Mesangial cell (primary cell): ENCODE results near the gene MPHOSPH8. TPM values are rescaled to one million over a fixed set of nuclear protein-coding genes. Genes with fewer than 3 reads are reported as not detected.

Experiments used
- total RNA-seq: library from RNA; depleted of rRNA; stranded (reverse); fragments of >200 nt; gene quantifications from 2 replicates; pipeline ENCODE4 v1.2.3, GENCODE V29; 2015

MPHOSPH8 gene
- 7.5 and 8.7 TPM in 2 replicates for total RNA-seq

GRCh38 chr13:19633479-19634255 lies at the start of gene MPHOSPH8:
TSS of gene MPHOSPH8 (plus strand) at chr13:19633659. CDS start at chr13:19633749, 90 bp downstream.

Other genes starting within 250 kb of the MPHOSPH8 start
- not detected in 2 replicates for gene TPTE2, start 72.1 kb upstream of the MPHOSPH8 start, total RNA-seq
- gene PSPC1, start 149.3 kb downstream of the MPHOSPH8 start, total RNA-seq: 31.1 and 39.9 TPM in 2 replicates
- 4.2 and 6.1 TPM in 2 replicates for gene ZMYM5, start 230.0 kb downstream of the MPHOSPH8 start, total RNA-seq